DOHH2 (cell line): ENCODE data around the gene ZFYVE9.

Experiments used
- EZH2phosphoT487 ChIP-seq: fragments of 200-600 bp; sonication (generic); IDR thresholded peaks from 2 replicates; pipeline ENCODE4 v1.6.1; 2017; ENCODE audit warnings: borderline replicate concordance, mild to moderate bottlenecking, antibody characterized with exemption, low read length, moderate library complexity, mixed read lengths
- TF ChIP-seq, protein P1 (sequence below): fragments of 200-600 bp; sonication (generic); IDR thresholded peaks from one replicate; pipeline ENCODE4 v1.5.1; 2014; ENCODE audit warnings: antibody characterized with exemption, mild to moderate bottlenecking, low read depth, low read length; ENCODE audit not compliant: poor library complexity, severe bottlenecking

GRCh38 chr1:52229494-52229893 lies 87.6 kb downstream of the ZFYVE9 start:
- TF ChIP-seq, protein P1, sequence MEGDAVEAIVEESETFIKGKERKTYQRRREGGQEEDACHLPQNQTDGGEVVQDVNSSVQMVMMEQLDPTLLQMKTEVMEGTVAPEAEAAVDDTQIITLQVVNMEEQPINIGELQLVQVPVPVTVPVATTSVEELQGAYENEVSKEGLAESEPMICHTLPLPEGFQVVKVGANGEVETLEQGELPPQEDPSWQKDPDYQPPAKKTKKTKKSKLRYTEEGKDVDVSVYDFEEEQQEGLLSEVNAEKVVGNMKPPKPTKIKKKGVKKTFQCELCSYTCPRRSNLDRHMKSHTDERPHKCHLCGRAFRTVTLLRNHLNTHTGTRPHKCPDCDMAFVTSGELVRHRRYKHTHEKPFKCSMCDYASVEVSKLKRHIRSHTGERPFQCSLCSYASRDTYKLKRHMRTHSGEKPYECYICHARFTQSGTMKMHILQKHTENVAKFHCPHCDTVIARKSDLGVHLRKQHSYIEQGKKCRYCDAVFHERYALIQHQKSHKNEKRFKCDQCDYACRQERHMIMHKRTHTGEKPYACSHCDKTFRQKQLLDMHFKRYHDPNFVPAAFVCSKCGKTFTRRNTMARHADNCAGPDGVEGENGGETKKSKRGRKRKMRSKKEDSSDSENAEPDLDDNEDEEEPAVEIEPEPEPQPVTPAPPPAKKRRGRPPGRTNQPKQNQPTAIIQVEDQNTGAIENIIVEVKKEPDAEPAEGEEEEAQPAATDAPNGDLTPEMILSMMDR: no peak
- TF ChIP-seq EZH2phosphoT487: no peak
